T-helper 17 cell (primary cell): ENCODE data around the gene OR5V1. TPM values are rescaled to one million over a fixed set of nuclear protein-coding genes. Genes with fewer than 3 reads are reported as not detected.
"Not testable (repeated sequence)": the region's sequence is repeated elsewhere in the genome, so short reads cannot be mapped to it uniquely, and the experiment has no call there.

Source experiments
- ATAC-seq: fragments of 150-1000 bp; cut with Tn5 transposase; 2 replicates; pipeline ENCODE4 v1.10.0; 2021; ENCODE audit warnings: mild to moderate bottlenecking, moderate library complexity
- DNase-seq, 3 donors: peaks; one replicate each; pipeline versions ENCODE4 v3.0.0 to v3.0.0-alpha.2; 2020 to 2021
- H3K9me3 ChIP-seq: one replicate; pipeline ENCODE4 v1.7.0; 2013; ENCODE audit warnings: low read length, mild to moderate bottlenecking; ENCODE audit not compliant: control insufficient read depth, poor library complexity, severe bottlenecking
- H3K27ac Mint-ChIP-seq: one replicate; pipeline ENCODE4 v1.8.0; 2022; ENCODE audit warnings: mild to moderate bottlenecking, moderate library complexity, mixed read lengths
- H3K27me3 Mint-ChIP-seq: one replicate; pipeline ENCODE4 v1.8.0; 2022; ENCODE audit warnings: mixed read lengths
- H3K36me3 Mint-ChIP-seq: one replicate; pipeline ENCODE4 v1.8.0; 2022; ENCODE audit warnings: low read depth, mixed read lengths
- H3K4me1 Mint-ChIP-seq: one replicate; pipeline ENCODE4 v1.8.0; 2022; ENCODE audit warnings: mild to moderate bottlenecking, mixed read lengths
- H3K4me3 Mint-ChIP-seq: one replicate; pipeline ENCODE4 v1.8.0; 2022; ENCODE audit warnings: mild to moderate bottlenecking, moderate library complexity, mixed read lengths
- total RNA-seq, 4 donors: library from RNA in 2 of 4; stranded (reverse) in 2 of 4; gene quantifications; one replicate each; pipeline ENCODE4 v1.2.3 and lab custom pipeline; 2022 to 2026

Gene OR5V1
- total RNA-seq (not detected), total RNA-seq (lab: John Stamatoyannopoulos, UW) (0 reads per million in 2 donors)

GRCh38 chr6:29368765-29369164, at the start of gene OR5V1:
OR5V1 (minus strand) TSS chr6:29368865; CDS start chr6:29356195, 12,670 bp downstream.
- no peak within 1 kb of the TSS for H3K27ac Mint-ChIP-seq
- H3K4me3 Mint-ChIP-seq: no peak within 1 kb of the TSS
- H3K36me3 Mint-ChIP-seq: no peaks in the 10 kb centered on the region
- no peak for DNase-seq
- no peaks in the 10 kb centered on the region for H3K9me3 ChIP-seq
- no peak for ATAC-seq
- H3K27me3 Mint-ChIP-seq: peaks cover 33% of the 10 kb centered on the region
- no peaks in the 10 kb centered on the region for H3K4me1 Mint-ChIP-seq

GRCh38 chr6:29414588-29414987, 45.9 kb upstream of the OR5V1 start, which contains the start of gene OR12D1:
OR12D1 (plus strand) TSS chr6:29414928.
- ATAC-seq: no peak
- DNase-seq: no peak
- Mint-ChIP-seq H3K4me3 (no peak within 1 kb of the TSS), H3K4me1 (no peaks in the 10 kb centered on the region), H3K36me3 (no peaks in the 10 kb centered on the region), H3K27ac (no peak within 1 kb of the TSS), H3K27me3 (peaks cover 16% of the 10 kb centered on the region)
- peaks cover 4% of the 10 kb centered on the region for H3K9me3 ChIP-seq

GRCh38 chr6:29403801-29404200, 35.1 kb upstream of the OR5V1 start:
- no peak for DNase-seq
- peaks cover 2% of the 10 kb centered on the region for H3K4me1 Mint-ChIP-seq
- no peak overlapping the region for H3K27ac Mint-ChIP-seq
- H3K4me3 Mint-ChIP-seq: no peak overlapping the region
- ATAC-seq: no peak
- peaks cover 38% of the 10 kb centered on the region for H3K27me3 Mint-ChIP-seq
- H3K36me3 Mint-ChIP-seq: no peaks in the 10 kb centered on the region
- H3K9me3 ChIP-seq: no peaks in the 10 kb centered on the region

GRCh38 chr6:29399525-29399924, 30.9 kb upstream of the OR5V1 start:
- H3K36me3 Mint-ChIP-seq: no peaks in the 10 kb centered on the region
- H3K27ac Mint-ChIP-seq: no peak overlapping the region
- no peak for DNase-seq
- H3K9me3 ChIP-seq: peaks cover 3% of the 10 kb centered on the region
- peaks cover 47% of the 10 kb centered on the region for H3K27me3 Mint-ChIP-seq
- no peak overlapping the region for H3K4me3 Mint-ChIP-seq
- no peak for ATAC-seq
- peaks cover 2% of the 10 kb centered on the region for H3K4me1 Mint-ChIP-seq

GRCh38 chr6:29395331-29395730, 26.7 kb upstream of the OR5V1 start, which contains the start of gene OR12D2:
OR12D2 (plus strand) TSS chr6:29395631; CDS start chr6:29396700, 1,069 bp downstream.
- peaks cover 45% of the 10 kb centered on the region for H3K27me3 Mint-ChIP-seq
- H3K4me3 Mint-ChIP-seq: no peak within 1 kb of the TSS
- no peak for ATAC-seq
- H3K4me1 Mint-ChIP-seq: peaks cover 2% of the 10 kb centered on the region
- H3K9me3 ChIP-seq: peaks cover 3% of the 10 kb centered on the region
- DNase-seq: no peak
- peaks cover 3% of the 10 kb centered on the region for H3K36me3 Mint-ChIP-seq
- H3K27ac Mint-ChIP-seq: no peak within 1 kb of the TSS

GRCh38 chr6:29388533-29388932, 19.9 kb upstream of the OR5V1 start:
- peaks cover 38% of the 10 kb centered on the region for H3K27me3 Mint-ChIP-seq
- no peaks in the 10 kb centered on the region for H3K4me1 Mint-ChIP-seq
- H3K9me3 ChIP-seq: no peaks in the 10 kb centered on the region
- no peak overlapping the region for H3K4me3 Mint-ChIP-seq
- no peak overlapping the region for H3K27ac Mint-ChIP-seq
- ATAC-seq (no peak), DNase-seq (no peak)
- peaks cover 3% of the 10 kb centered on the region for H3K36me3 Mint-ChIP-seq

- no peak for DNase-seq
- H3K4me3 Mint-ChIP-seq: no peak overlapping the region
- no peaks in the 10 kb centered on the region for H3K9me3 ChIP-seq
- ATAC-seq: no peak
- no peaks in the 10 kb centered on the region for H3K36me3 Mint-ChIP-seq
- no peaks in the 10 kb centered on the region for H3K4me1 Mint-ChIP-seq
- H3K27ac Mint-ChIP-seq: no peak overlapping the region
- H3K27me3 Mint-ChIP-seq: peaks cover 45% of the 10 kb centered on the region
Measured at GRCh38 chr6:29376003-29376402, 7.3 kb upstream of the OR5V1 start.

GRCh38 chr6:29375191-29375590, 6.5 kb upstream of the OR5V1 start, which contains the start of gene OR12D3:
OR12D3 (minus strand) TSS chr6:29375291; CDS start chr6:29375287, 4 bp downstream.
- peaks cover 46% of the 10 kb centered on the region for H3K27me3 Mint-ChIP-seq
- no peaks in the 10 kb centered on the region for H3K4me1 Mint-ChIP-seq
- no peaks in the 10 kb centered on the region for H3K36me3 Mint-ChIP-seq
- H3K27ac Mint-ChIP-seq: no peak within 1 kb of the TSS
- ATAC-seq (no peak), DNase-seq (no peak)
- no peak within 1 kb of the TSS for H3K4me3 Mint-ChIP-seq
- no peaks in the 10 kb centered on the region for H3K9me3 ChIP-seq

- DNase-seq (no peak), ATAC-seq (no peak)
- Mint-ChIP-seq H3K4me3 (no peak overlapping the region), H3K36me3 (no peaks in the 10 kb centered on the region), H3K27me3 (peaks cover 65% of the 10 kb centered on the region), H3K4me1 (no peaks in the 10 kb centered on the region), H3K27ac (no peak overlapping the region)
- no peaks in the 10 kb centered on the region for H3K9me3 ChIP-seq
Measured at GRCh38 chr6:29355603-29356002, 13.1 kb downstream of the OR5V1 start.

GRCh38 chr6:29354980-29355379, 13.7 kb downstream of the OR5V1 start:
- Mint-ChIP-seq H3K27ac (no peak overlapping the region), H3K36me3 (no peaks in the 10 kb centered on the region), H3K4me3 (no peak overlapping the region), H3K27me3 (peaks cover 59% of the 10 kb centered on the region), H3K4me1 (no peaks in the 10 kb centered on the region)
- H3K9me3 ChIP-seq: no peaks in the 10 kb centered on the region
- DNase-seq (no peak), ATAC-seq (no peak)

GRCh38 chr6:29349348-29349747, 19.3 kb downstream of the OR5V1 start:
- H3K27ac Mint-ChIP-seq, ATAC-seq, H3K36me3 Mint-ChIP-seq, H3K4me1 Mint-ChIP-seq, H3K9me3 ChIP-seq, H3K4me3 Mint-ChIP-seq, DNase-seq: not testable (repeated sequence)
- H3K27me3 Mint-ChIP-seq: peaks cover 39% of the 10 kb centered on the region

GRCh38 chr6:29345380-29345779, 23.3 kb downstream of the OR5V1 start:
- H3K9me3 ChIP-seq: no peaks in the 10 kb centered on the region
- Mint-ChIP-seq H3K4me3 (no peak overlapping the region), H3K4me1 (no peaks in the 10 kb centered on the region), H3K36me3 (no peaks in the 10 kb centered on the region), H3K27ac (no peak overlapping the region), H3K27me3 (peaks cover 25% of the 10 kb centered on the region)
- DNase-seq: no peak
- no peak for ATAC-seq

GRCh38 chr6:29336269-29336668, 32.4 kb downstream of the OR5V1 start:
- DNase-seq (no peak), ATAC-seq (no peak)
- H3K4me1 Mint-ChIP-seq: no peaks in the 10 kb centered on the region
- no peak overlapping the region for H3K27ac Mint-ChIP-seq
- H3K9me3 ChIP-seq: no peaks in the 10 kb centered on the region
- no peak overlapping the region for H3K4me3 Mint-ChIP-seq
- H3K27me3 Mint-ChIP-seq: peaks cover 44% of the 10 kb centered on the region
- H3K36me3 Mint-ChIP-seq: no peaks in the 10 kb centered on the region

- Mint-ChIP-seq H3K27ac (no peak overlapping the region), H3K4me1 (no peaks in the 10 kb centered on the region), H3K27me3 (peaks cover 48% of the 10 kb centered on the region), H3K4me3 (no peak overlapping the region), H3K36me3 (no peaks in the 10 kb centered on the region)
- ATAC-seq (no peak), DNase-seq (no peak)
- no peaks in the 10 kb centered on the region for H3K9me3 ChIP-seq
Measured at GRCh38 chr6:29332676-29333075, 36.0 kb downstream of the OR5V1 start.
